NT2/D1 (cell line): Measurements from ENCODE around the gene ECHS1.
"Not testable (repeated sequence)": the region's sequence is repeated elsewhere in the genome, so short reads cannot be mapped to it uniquely, and the experiment has no call there.

Source experiments
- DNase-seq: peaks from one replicate; pipeline ENCODE4 v3.0.0-alpha.2; 2011; ENCODE audit warnings: low read depth, low spot score
- H3K27me3 ChIP-seq: 2 replicates; pipeline ENCODE4 v1.6.0; 2011; ENCODE audit warnings: mild to moderate bottlenecking; ENCODE audit not compliant: insufficient read length, insufficient read depth
- H3K36me3 ChIP-seq: 2 replicates; pipeline ENCODE4 v1.6.1; 2011; ENCODE audit warnings: mild to moderate bottlenecking, low read length, mixed read lengths; ENCODE audit not compliant: insufficient read depth, insufficient read length
- H3K4me1 ChIP-seq: 2 replicates; pipeline ENCODE4 v1.5.1; 2011; ENCODE audit not compliant: insufficient read depth, insufficient read length
- H3K4me3 ChIP-seq: 2 replicates; pipeline ENCODE4 v1.5.1; 2011; ENCODE audit warnings: low read depth; ENCODE audit not compliant: insufficient read length
- H3K9ac ChIP-seq: 2 replicates; pipeline ENCODE4 v1.6.0; 2011; ENCODE audit warnings: low read depth; ENCODE audit not compliant: insufficient read length
- H3K9me3 ChIP-seq: 2 replicates; pipeline ENCODE4 v1.5.1; 2011; ENCODE audit warnings: mild to moderate bottlenecking, low read length; ENCODE audit not compliant: insufficient read depth
- SUZ12 ChIP-seq: IDR thresholded peaks from 2 replicates; pipeline ENCODE4 v1.6.1; 2011; ENCODE audit not compliant: insufficient read length, insufficient read depth; ENCODE audit errors: extremely low read depth
- YY1 ChIP-seq: IDR thresholded peaks from 2 replicates; pipeline ENCODE4 v1.6.1; 2011; ENCODE audit not compliant: insufficient read length, insufficient read depth
- ZNF274 ChIP-seq: IDR thresholded peaks from 2 replicates; pipeline ENCODE4 v1.6.1; 2011; ENCODE audit warnings: mild to moderate bottlenecking, low read depth, low read length

Gene ECHS1

GRCh38 chr10:133326745-133327650, 46.2 kb downstream of the ECHS1 start:
- peaks cover 6% of the 10 kb centered on the region; the same call in 1 of the 2 replicates for H3K9me3 ChIP-seq
- H3K4me3 ChIP-seq, result no peak overlapping the region
- no peak for DNase-seq
- peaks cover 24% of the 10 kb centered on the region for H3K4me1 ChIP-seq
- H3K9ac ChIP-seq, result no peak overlapping the region
- no peaks in the 10 kb centered on the region for H3K36me3 ChIP-seq
- peaks cover 61% of the 10 kb centered on the region for H3K27me3 ChIP-seq
- TF ChIP-seq SUZ12, result no peak
- TF ChIP-seq YY1, result no peak
- TF ChIP-seq ZNF274, result no peak

- peak overlapping the region; percentile 47 for H3K4me3 ChIP-seq
- no peaks in the 10 kb centered on the region for H3K36me3 ChIP-seq
- peaks cover 53% of the 10 kb centered on the region for H3K27me3 ChIP-seq
- H3K9ac ChIP-seq, result peak overlapping the region; percentile 67
- H3K9me3 ChIP-seq, result no peaks in the 10 kb centered on the region; the same call in 1 of the 2 replicates
- peaks cover 24% of the 10 kb centered on the region for H3K4me1 ChIP-seq
- DNase-seq, result no peak
- no peak for TF ChIP-seq ZNF274
- no peak for TF ChIP-seq YY1
- TF ChIP-seq SUZ12, result no peak
Observed at GRCh38 chr10:133326223-133326551, 47.0 kb downstream of the ECHS1 start.

GRCh38 chr10:133325440-133326222, 47.5 kb downstream of the ECHS1 start:
- no peak for TF ChIP-seq YY1
- TF ChIP-seq SUZ12, result peak; percentile 24
- no peak for TF ChIP-seq ZNF274
- no peak for DNase-seq
- no peaks in the 10 kb centered on the region; the same call in 1 of the 2 replicates for H3K9me3 ChIP-seq
- H3K4me1 ChIP-seq, result peaks cover 24% of the 10 kb centered on the region
- peak overlapping the region; percentile 47 for H3K4me3 ChIP-seq
- peaks cover 47% of the 10 kb centered on the region for H3K27me3 ChIP-seq
- peak overlapping the region; percentile 67 for H3K9ac ChIP-seq
- no peaks in the 10 kb centered on the region for H3K36me3 ChIP-seq

- peaks cover 24% of the 10 kb centered on the region for H3K4me1 ChIP-seq
- no peak for TF ChIP-seq YY1
- no peak for TF ChIP-seq SUZ12
- TF ChIP-seq ZNF274, result no peak
- no peaks in the 10 kb centered on the region; the same call in 1 of the 2 replicates for H3K9me3 ChIP-seq
- peak overlapping the region; percentile 59 for H3K9ac ChIP-seq
- no peaks in the 10 kb centered on the region for H3K36me3 ChIP-seq
- H3K27me3 ChIP-seq, result peaks cover 47% of the 10 kb centered on the region
- H3K4me3 ChIP-seq, result peak overlapping the region; percentile 47
- no peak for DNase-seq
Observed at GRCh38 chr10:133324857-133325260, 48.3 kb downstream of the ECHS1 start.

- Histone ChIP-seq H3K27me3 (peaks cover 50% of the 10 kb centered on the region), H3K36me3 (no peaks in the 10 kb centered on the region), H3K4me1 (peaks cover 24% of the 10 kb centered on the region), H3K9me3 (no peaks in the 10 kb centered on the region; the same call in 1 of the 2 replicates), H3K9ac (peak overlapping the region; percentile 70), H3K4me3 (peak overlapping the region; percentile 28)
- DNase-seq, result peak; percentile 38
- TF ChIP-seq YY1 (no peak), SUZ12 (no peak), ZNF274 (no peak)
Observed at GRCh38 chr10:133324198-133324792, 48.9 kb downstream of the ECHS1 start.

- H3K9ac ChIP-seq, H3K9me3 ChIP-seq, H3K4me3 ChIP-seq, H3K36me3 ChIP-seq, DNase-seq: not testable (repeated sequence)
- Histone ChIP-seq H3K4me1 (peaks cover 13% of the 10 kb centered on the region), H3K27me3 (peaks cover 35% of the 10 kb centered on the region)
Observed at GRCh38 chr10:133322064-133322709, 51.0 kb downstream of the ECHS1 start.

GRCh38 chr10:133320852-133321422, 52.2 kb downstream of the ECHS1 start:
- peaks cover 23% of the 10 kb centered on the region for H3K27me3 ChIP-seq
- H3K9me3 ChIP-seq, H3K9ac ChIP-seq, H3K4me3 ChIP-seq, H3K4me1 ChIP-seq, DNase-seq, H3K36me3 ChIP-seq: not testable (repeated sequence)
